NCI-H748 (cell line): ENCODE data around the gene KIF1A.

Experiments
- DNase-seq: peaks from one replicate; lab custom pipeline; 2025; ENCODE audit not compliant: unreplicated experiment; lab: John Stamatoyannopoulos, UW

The KIF1A gene

GRCh38 chr2:240736281-240737250 is 83.5 kb downstream of the KIF1A start:
- DNase-seq: no peak

DNA sequence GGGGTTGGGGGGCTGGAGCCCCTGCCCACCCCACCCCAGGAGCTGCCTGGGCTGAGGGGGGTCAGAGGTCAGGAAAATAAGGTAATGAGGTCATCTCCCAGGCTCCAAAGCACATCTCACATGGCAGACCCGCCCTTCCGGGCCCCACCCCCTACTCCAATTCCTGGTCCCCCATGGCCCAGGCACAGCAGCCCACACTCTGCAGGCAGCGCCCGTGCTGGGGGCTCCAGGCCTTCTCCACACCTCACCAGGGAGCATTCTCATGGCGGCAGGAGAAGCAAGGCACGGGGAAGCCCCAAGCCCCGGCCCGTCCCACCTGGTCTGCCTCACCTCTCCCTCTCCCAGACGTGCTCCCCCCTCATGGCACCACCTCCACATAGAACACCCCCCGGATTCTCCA is 84.5 kb downstream of the KIF1A start:
- DNase-seq: no peak

- no peak for DNase-seq
These were observed 85.3 kb downstream of the KIF1A start for GRCh38 chr2:240734756-240735155.

DNA sequence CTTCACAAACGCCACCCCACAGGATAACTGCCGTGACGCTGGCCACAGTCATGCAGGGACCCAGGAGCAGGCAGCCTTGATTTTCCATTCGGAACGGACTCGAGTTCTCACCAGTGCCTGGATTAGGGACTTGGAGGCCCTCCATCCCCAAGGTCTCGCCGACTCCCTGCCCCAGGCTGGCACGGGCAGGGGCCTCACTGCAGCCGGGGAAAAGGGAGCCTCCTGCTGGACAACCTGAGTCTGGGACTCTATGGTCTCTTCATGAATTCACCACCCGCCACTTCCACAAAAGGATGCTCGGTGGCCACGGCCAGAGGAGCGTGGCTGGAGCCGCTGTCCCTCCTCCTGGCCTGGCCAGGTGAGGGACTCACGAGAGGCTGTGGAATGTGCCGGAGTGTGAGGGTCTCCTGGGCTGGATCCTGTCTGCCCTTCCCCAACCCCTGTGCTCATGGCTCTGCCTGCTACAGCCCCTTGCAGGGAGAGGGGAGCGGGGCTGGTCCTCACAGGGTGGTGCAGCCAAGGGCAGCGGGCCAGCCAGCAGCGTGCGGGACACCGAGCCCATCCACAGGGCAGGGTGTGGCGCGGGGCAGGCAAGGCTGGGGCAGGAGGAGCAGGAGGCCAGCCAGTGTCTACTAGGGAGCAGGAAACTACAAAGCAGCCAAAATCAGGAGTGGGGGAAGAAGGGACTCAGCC is 86.1 kb downstream of the KIF1A start:
- DNase-seq: no peak

- no peak for DNase-seq
These were observed 87.0 kb downstream of the KIF1A start for GRCh38 chr2:240732911-240733622.

DNA sequence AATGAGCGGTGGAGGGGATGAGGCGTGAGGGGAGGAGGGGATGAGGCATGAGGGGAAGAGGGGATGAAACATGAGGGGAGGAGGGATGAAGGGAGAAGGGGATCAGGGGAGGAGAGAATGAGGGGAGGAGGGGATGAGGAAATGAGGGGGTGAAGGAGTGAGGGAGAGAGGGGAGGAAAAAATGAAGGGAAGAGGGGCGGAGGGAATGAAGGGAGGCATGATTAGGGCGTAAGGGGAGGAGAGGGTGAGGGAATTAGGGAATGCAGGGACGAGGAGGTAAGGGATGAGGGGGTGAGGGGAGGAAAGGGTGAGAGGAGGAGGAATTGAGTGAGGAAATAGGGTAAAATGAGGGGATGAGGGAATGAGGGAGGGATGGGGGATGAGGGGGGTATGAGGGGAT is 87.8 kb downstream of the KIF1A start:
- DNase-seq: no peak

DNA sequence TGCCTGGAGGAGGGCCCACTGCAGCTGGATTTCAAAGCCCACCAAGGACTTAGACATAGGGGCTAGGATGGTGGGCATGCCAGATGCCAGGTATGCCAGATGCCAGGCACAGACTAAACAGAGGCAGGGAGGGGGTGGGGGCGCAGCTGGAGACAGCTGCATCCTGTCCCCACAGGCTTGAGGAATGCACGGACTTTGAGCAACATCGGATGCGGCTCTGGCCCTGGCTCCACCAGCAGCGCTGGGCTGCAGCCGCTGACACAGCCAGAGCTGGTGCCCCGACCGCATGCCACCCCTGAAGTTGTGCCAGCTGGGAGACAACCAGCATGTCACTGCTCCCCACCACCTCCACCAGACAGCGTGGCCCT is 88.9 kb downstream of the KIF1A start:
- no peak for DNase-seq

DNA sequence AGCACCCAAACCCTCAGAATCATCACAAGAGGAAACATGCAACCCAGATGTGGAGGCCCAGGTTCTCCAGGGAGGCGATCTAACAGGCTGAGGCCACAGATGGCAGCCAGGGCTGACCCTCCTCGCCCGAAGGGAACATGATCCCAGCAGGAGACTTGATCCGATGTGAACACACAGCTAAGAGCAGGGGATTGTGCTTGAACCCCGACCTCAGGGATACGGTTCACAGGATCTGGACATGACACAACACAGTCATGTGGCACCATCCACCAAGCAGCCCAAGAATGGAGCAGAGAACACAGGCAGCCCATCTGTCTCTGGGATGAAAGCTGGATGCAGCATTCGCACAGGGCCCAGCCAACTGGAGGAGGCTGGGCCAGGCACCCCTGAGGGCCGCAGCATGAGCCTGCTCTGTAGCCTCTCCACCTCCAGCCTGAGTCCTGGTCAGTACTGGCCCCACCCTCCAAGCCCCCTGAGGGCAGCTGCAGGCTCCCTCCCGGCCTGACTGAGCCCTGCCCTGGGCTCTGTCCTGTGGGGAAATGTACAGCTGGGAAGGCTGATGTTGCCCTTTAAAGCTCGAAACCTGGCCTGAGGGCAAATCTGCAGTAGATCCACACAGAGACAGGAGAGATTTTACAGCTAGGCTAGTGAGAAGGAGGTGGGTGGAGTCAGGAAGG is 89.4 kb downstream of the KIF1A start:
- DNase-seq: no peak

GRCh38 chr2:240728827-240729226 is 91.2 kb downstream of the KIF1A start:
- DNase-seq: no peak

DNA sequence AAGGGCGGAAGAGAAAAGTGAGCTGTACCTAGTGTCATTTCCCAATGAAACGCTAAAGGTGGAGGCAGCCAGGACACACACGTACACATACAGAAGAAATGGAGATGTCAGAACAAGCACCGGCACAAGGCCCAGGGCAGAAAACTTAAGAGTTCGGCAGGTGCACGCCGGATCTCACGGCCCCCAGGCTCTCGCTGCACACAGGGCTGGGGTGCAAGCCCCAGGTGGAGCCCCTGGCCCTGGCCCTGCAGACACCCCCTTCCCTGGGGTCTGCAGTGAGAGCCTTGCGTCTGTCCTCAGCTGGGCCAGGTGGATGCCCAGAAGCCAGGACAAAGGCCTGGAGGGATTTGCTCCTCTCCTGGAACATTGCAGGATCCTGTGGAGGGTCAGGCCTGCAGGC is 91.7 kb downstream of the KIF1A start:
- DNase-seq: no peak

DNA sequence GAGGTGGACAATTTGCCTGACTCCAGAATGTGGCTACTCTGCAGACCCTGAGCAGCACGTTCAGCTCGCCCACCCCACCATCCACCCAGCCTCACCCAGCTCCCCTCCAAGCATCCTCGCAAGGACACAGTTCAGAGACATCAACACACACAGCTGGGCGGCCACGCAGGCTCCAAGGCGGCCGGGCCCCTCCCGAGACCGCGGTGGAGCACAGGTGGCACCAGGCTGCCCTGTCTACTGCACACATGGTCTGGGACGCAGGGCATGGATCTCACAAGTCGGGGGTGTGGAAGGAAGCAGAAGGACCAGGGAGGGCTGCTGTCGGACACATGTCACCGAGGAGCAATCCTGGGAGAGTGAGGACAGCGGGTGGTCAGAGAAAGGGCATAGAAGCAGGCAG is 92.1 kb downstream of the KIF1A start:
- DNase-seq: no peak

- DNase-seq: no peak
These were observed 92.6 kb downstream of the KIF1A start for GRCh38 chr2:240727439-240727838.

DNA sequence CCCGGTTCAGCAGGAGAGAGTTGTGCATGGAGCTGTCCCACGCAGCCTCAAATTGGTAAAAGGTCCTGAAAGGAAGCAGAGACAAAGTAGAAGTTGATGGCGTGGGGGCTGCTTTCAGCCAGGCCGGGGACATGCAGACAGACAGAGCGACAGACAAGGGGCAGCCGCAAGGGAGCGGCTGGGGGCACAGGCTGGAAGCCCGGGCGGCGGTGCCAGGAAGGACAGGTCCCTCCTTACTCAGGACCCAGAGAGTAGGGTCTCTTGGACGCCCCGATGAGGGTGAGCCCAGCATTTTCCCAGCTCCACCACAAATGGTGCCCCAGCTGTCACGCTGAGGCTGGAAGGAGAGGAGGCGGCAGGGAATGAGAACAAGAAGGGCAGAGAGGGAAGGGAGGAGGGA is 93.1 kb downstream of the KIF1A start:
- no peak for DNase-seq

DNA sequence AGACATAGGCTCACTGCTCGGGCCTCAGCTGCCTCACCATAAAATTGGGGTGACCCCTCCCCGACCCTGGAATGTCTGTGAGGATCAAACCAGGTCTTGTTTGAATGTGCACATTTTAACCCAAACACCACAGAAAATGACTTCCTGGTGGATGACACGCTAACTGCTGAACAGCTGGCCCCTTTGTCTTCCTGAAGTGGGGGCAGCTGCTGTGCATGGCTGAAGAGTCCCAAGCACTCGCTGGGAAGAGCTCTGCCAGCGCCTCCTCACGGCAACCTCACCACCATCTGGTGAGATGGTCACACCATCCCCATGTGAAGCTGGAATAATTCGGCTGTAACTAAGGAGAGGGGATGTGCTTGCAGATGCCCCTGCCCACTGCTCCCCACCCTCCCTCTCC is 94.3 kb downstream of the KIF1A start:
- DNase-seq: peak; percentile 13

DNA sequence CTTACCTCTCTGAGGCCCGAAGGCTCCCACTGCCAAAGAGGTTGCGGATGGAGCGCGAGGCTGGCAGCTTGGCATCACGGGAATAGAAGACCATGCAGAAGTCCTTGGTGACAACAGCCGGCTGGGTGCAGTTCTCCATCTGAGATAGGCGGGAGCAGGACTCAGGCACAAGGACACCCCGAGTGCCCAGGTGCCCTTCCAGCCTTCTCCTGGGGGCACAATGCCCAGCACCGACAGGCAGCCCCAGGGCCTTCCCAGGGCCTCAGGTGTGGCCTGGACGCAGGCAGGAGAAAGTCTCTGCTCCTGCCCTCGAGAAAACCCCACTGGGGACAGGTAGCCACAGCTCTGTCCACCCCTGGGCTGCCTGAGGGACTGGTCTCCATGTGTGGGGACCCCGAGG is 94.8 kb downstream of the KIF1A start:
- no peak for DNase-seq

DNA sequence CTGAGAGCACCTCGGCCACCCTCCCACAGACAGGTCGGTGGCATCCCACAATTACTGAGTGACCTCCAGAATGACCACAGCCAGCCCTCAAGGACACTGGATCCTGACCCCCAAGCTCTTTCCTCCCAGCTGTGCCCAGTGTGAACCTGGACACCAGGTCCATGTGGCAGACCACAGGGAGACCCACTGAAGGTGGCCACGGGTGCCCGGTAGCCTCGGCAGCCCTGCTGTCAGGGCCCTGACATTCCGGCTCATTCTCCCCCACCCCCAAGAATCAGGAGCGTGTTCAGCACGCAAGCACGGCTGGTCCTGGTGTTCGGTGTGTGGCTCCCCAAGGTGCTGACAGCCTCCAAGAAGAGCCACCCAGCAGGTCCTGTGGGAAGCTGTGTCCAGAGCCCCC is 95.6 kb downstream of the KIF1A start:
- no peak for DNase-seq

DNA sequence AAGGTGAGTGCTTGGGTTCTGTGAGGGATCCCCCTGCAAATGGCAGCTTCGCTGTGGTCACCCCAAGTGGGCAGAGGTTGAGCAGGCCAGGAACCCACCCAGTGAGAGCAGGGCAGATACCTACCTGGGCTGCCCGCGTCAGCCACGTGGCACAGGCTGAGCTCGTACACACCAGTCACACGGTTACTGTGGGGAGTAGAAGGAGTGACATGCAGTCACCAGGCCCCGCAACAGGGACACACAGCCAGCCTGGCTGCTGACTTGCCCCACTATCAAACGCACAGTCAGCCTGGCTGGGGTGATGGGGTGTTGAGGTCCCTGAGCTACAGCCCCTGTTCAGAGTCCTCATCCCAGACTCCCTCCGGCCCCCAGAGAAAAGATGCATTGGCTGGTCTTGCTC is 96.2 kb downstream of the KIF1A start:
- no peak for DNase-seq

DNA sequence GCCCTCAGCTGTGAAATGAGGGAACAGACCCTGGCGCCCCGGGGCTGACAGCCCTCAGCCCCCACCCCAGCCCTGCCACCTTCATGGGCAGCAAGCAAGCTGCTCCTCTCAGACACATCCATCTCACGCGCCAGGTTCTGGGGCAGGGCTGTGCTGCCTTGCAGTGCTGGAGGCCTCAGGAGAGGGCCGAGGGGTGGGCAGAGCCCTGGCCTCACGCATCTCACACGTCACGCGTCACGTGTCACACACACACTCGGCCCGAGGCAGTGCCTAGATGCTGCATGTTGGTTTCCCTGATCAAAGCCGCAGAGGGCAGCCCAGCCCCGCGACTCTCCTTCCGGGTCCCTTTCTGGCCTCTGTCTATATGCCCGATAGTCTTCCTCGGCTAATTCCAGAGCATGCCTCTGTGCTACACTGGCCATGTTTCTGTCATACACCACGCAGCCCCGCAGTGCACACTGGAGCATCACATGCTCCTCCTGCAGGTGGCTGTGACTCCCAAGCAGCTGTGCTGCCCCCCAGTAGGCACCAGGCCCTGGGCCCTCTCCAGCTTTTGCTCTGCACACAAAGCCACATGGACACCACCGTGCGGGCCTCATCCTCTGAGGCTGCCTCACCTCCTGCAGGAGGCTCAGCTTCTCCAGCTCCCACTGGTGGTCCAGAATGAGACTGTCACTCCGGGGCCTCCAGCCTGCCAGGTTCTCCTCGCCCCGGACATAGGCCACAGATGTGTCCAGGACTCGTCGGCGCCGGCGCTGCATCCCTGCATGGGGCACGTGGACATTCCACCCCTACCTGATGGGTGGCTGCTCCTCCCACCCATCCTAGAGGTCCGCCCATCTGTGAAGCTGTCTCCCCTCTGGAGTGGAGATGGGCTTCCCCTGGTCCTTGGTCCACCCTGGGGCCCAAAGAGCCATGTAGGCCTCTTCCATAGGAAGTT is 97.0 kb downstream of the KIF1A start:
- DNase-seq: no peak

DNA sequence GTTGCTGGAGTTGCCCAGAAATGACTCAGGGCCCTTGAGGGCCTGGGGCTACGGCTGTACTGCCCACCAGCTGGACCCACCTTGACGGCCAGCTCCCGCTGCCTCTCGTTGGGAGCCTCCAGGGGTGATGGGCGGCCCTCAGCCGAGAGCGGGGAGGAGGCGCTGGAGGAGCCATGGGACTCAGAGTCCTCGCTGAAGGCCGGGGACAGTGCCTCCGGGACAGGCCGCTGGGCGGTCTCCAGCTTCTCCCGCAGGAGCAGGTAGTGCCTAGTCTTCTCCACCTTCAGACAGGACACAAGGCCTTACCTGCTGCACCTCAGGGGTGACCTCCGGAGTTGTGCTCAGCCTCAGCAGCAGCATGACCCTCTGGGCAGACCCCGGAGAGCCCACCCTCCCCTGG is 97.6 kb downstream of the KIF1A start:
- no peak for DNase-seq

DNA sequence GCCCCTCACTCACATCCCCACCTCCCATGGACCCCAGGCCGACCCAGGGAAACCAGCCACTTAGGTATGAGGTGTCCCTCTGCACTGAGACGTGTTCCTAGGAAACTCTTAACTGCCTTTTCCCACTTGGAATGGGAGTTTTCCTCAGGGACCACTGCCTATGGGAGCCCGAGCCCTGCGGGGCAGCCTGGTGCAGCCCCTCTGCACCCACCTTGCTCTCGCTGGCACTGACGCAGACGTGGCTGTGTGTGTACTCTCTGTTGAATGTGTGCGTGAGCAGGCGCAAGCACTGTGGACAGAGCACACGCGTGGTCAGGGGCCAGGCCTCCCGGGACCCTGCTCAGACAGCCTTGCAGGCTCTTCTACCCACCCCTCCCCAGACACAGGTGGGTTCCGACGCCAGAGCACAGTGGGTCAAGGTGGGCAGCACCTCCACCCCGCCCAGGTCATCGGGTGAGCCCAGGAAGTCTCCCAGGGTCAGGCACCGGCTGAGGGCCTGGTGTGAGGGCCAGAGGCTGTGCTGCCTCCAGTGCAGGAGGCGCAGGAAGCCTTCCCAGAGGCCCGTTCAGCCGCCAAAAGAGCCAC is 98.3 kb downstream of the KIF1A start:
- no peak for DNase-seq
